HG02885 (cell line): Measurements from ENCODE around the gene ACSF2.
"Not testable (repeated sequence)": the region's sequence is repeated elsewhere in the genome, so short reads cannot be mapped to it uniquely, and the experiment has no call there.

Experiments
- ATAC-seq: cut with Tn5 transposase; IDR thresholded peaks from one replicate; pipeline ENCODE4 v1.9.1; 2021; ENCODE audit warnings: mild to moderate bottlenecking; ENCODE audit not compliant: unreplicated experiment, poor library complexity

ACSF2 gene

GRCh38 chr17:50460831-50461526 lies 35.0 kb downstream of the ACSF2 start:
- ATAC-seq: no peak

- no peak for ATAC-seq
Observed at GRCh38 chr17:50461550-50462132, 35.6 kb downstream of the ACSF2 start.

GRCh38 chr17:50462446-50462845 lies 36.4 kb downstream of the ACSF2 start:
- ATAC-seq: no peak

GRCh38 chr17:50464121-50464520 lies 38.1 kb downstream of the ACSF2 start:
- ATAC-seq: no peak

- no peak for ATAC-seq
Observed at GRCh38 chr17:50464736-50465135, 38.7 kb downstream of the ACSF2 start.

- no peak for ATAC-seq
Observed at GRCh38 chr17:50465171-50465570, 39.2 kb downstream of the ACSF2 start.

GRCh38 chr17:50465635-50466034 lies 39.6 kb downstream of the ACSF2 start:
- ATAC-seq: no peak

- no peak for ATAC-seq
Observed at GRCh38 chr17:50466371-50467113, 40.5 kb downstream of the ACSF2 start.

GRCh38 chr17:50467114-50467854 lies 41.3 kb downstream of the ACSF2 start:
- ATAC-seq: no peak

GRCh38 chr17:50467855-50468303 lies 41.9 kb downstream of the ACSF2 start:
- no peak for ATAC-seq

- ATAC-seq: no peak
Observed at GRCh38 chr17:50468304-50469207, 42.5 kb downstream of the ACSF2 start, which contains the start of gene CHAD. Gene CHAD, minus strand, starts transcription at chr17:50468880. Its CDS starts 67 bp downstream, at chr17:50468813.

- no peak for ATAC-seq
Observed at GRCh38 chr17:50469208-50469605, 43.2 kb downstream of the ACSF2 start.

- no peak for ATAC-seq
Observed at GRCh38 chr17:50469671-50470305, 43.8 kb downstream of the ACSF2 start.

- no peak for ATAC-seq
Observed at GRCh38 chr17:50470426-50470825, 44.4 kb downstream of the ACSF2 start.

- no peak for ATAC-seq
Observed at GRCh38 chr17:50471009-50471905, 45.2 kb downstream of the ACSF2 start.

- no peak for ATAC-seq
Observed at GRCh38 chr17:50472286-50472685, 46.3 kb downstream of the ACSF2 start.

GRCh38 chr17:50472761-50473161 lies 46.7 kb downstream of the ACSF2 start:
- not testable (repeated sequence) for ATAC-seq

GRCh38 chr17:50473901-50474300 lies 47.9 kb downstream of the ACSF2 start:
- no peak for ATAC-seq
